NCI-H345 (cell line): Measurements from ENCODE around the gene VDAC2.
"Not testable (repeated sequence)": the region's sequence is repeated elsewhere in the genome, so short reads cannot be mapped to it uniquely, and the experiment has no call there.

Experiments used
- DNase-seq: peaks from one replicate; lab custom pipeline; 2025; lab: John Stamatoyannopoulos, UW

VDAC2 gene

GRCh38 chr10:75199949-75200348 lies 10.6 kb upstream of the VDAC2 start:
- not testable (repeated sequence) for DNase-seq

GRCh38 chr10:75201793-75202307 lies 8.7 kb upstream of the VDAC2 start:
- no peak for DNase-seq

- no peak for DNase-seq
These were observed 8.1 kb upstream of the VDAC2 start for GRCh38 chr10:75202321-75203045.

- not testable (repeated sequence) for DNase-seq
These were observed 7.5 kb upstream of the VDAC2 start for GRCh38 chr10:75203046-75203620.

- DNase-seq = no peak
These were observed 6.9 kb upstream of the VDAC2 start for GRCh38 chr10:75203724-75204123.

- no peak for DNase-seq
These were observed 4.7 kb upstream of the VDAC2 start for GRCh38 chr10:75205908-75206307.

GRCh38 chr10:75206638-75207037 lies 4.0 kb upstream of the VDAC2 start:
- not testable (repeated sequence) for DNase-seq

GRCh38 chr10:75207079-75207856 lies 3.3 kb upstream of the VDAC2 start:
- DNase-seq = no peak

- DNase-seq = no peak
These were observed 2.8 kb upstream of the VDAC2 start for GRCh38 chr10:75207857-75208144.

GRCh38 chr10:75208181-75208580 lies 2.4 kb upstream of the VDAC2 start:
- DNase-seq = no peak

- no peak for DNase-seq
These were observed 1.3 kb upstream of the VDAC2 start for GRCh38 chr10:75209086-75209920.

GRCh38 chr10:75209921-75210281 lies 695 bp upstream of the VDAC2 start:
- peak; percentile 52 for DNase-seq

- DNase-seq = no peak
These were observed 553 bp downstream of the VDAC2 start for GRCh38 chr10:75211007-75211691.

GRCh38 chr10:75212343-75212742 lies 1.7 kb downstream of the VDAC2 start:
- no peak for DNase-seq

- DNase-seq = no peak
These were observed 9.7 kb downstream of the VDAC2 start for GRCh38 chr10:75220274-75220673.

- not testable (repeated sequence) for DNase-seq
These were observed 10.9 kb downstream of the VDAC2 start for GRCh38 chr10:75221492-75221891.

- no peak for DNase-seq
These were observed 12.9 kb downstream of the VDAC2 start for GRCh38 chr10:75223507-75223906.

GRCh38 chr10:75226095-75226494 lies 15.5 kb downstream of the VDAC2 start:
- no peak for DNase-seq

GRCh38 chr10:75226656-75227055 lies 16.1 kb downstream of the VDAC2 start:
- no peak for DNase-seq

- no peak for DNase-seq
These were observed 17.7 kb downstream of the VDAC2 start for GRCh38 chr10:75228278-75228677.

GRCh38 chr10:75228834-75229233 lies 18.2 kb downstream of the VDAC2 start:
- no peak for DNase-seq

GRCh38 chr10:75229971-75230370 lies 19.4 kb downstream of the VDAC2 start:
- no peak for DNase-seq
